Body of pancreas (tissue), 4 donors: ENCODE measurements around the gene GLI3.

ENCODE experiments used
- CTCF ChIP-seq, 7 experiments: fragments of 450-650 bp in 4 of 7; fragments of 200-600 bp in 3 of 7; sonication (generic) in 3 of 7; IDR thresholded peaks; one replicate each; pipeline ENCODE4 v1.5.1; 2016 to 2019; ENCODE audit warnings: antibody characterized with exemption in 7 of 7
- POLR2A ChIP-seq, 3 donors: fragments of 450-650 bp; IDR thresholded peaks; one replicate each; pipeline ENCODE4 v1.6.1; 2016; ENCODE audit warnings: antibody characterized with exemption in 3 of 3, mild to moderate bottlenecking in 2 of 3

GRCh38 chr7:42181566-42181965 lies 55.4 kb downstream of the GLI3 start:
- TF ChIP-seq POLR2A (IDR thresholded peaks at IDR 0.05): no peak
- TF ChIP-seq CTCF (IDR thresholded peaks at IDR 0.05): no peak
